GM20431 (cell line): ENCODE measurements around the gene PAOX.

Experiments used
- in situ Hi-C: fragments of 300-500 bp; cut with MseI, MboI; formaldehyde crosslinking; loops from one replicate; pipeline ENCODE4 v1.15.0; 2020; ENCODE audit warnings: low sequenced_read_pairs; ENCODE audit not compliant: unreplicated experiment

The PAOX gene

DNA sequence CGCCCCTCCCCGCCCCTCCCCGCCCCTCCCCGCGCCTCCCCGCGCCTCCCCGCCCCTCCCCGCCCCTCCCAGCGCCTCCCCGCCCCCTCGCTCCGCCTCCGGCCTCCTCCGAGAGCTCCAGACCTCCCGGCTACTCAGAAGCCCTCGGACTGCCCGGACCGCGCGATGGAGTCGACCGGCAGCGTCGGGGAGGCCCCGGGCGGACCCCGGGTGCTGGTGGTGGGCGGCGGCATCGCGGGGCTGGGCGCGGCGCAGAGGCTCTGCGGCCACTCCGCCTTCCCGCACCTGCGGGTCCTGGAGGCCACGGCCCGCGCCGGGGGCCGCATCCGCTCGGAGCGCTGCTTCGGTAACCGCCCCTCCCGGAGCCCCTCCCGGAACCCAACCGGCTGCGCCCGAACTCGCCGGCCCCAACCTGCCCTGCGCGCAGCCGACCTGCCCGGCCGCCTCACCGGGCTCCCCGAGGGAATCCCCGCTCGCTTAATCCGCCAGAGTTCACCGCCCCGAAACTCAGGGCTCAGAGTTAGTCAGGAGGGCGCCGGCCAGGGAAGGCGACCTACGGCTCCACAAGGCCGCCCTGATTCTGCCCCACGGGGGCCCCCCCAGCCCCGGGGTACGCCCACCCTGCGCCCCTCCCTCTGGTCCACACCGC lies at the start of gene PAOX:
PAOX (plus strand) TSS at position 111 of the 649 bp plus-strand sequence; CDS start at position 166, 55 bp downstream.
- in situ Hi-C loops: no loop called here

DNA sequence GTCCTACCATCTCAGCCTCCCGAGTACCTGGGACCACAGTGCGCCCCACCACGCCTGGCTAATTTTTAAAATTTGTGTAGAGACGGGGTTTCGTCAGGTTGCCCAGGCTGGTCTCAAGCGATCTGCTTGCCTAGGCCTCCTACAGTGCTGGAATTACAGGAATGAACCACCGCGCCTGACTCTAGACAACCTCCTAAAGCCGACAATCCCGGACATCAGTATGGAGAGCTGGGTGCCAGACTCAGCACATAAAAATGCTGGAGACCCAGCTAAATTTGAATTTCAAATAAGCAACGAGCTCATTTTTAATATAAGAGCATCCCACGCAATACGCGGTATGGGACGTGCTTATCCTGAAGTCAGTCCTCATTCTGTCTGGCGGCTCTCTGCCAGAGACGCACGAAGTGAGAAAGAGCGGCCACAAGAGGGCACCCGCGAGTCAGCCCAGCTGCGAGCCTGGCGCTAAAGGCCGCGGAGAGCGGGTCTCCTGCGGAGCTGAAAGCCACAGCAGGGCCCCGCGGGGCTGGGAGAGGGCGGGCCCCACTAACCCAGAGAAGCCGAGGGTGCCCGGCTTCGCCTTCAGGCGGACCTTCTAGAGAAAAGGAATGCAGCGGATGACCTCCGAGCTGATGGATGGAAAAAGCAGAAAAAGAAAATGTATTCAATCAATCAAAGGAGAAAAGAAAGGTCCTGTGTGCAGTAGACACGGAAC lies 49.4 kb upstream of the PAOX start:
- in situ Hi-C loops: no loop called here

DNA sequence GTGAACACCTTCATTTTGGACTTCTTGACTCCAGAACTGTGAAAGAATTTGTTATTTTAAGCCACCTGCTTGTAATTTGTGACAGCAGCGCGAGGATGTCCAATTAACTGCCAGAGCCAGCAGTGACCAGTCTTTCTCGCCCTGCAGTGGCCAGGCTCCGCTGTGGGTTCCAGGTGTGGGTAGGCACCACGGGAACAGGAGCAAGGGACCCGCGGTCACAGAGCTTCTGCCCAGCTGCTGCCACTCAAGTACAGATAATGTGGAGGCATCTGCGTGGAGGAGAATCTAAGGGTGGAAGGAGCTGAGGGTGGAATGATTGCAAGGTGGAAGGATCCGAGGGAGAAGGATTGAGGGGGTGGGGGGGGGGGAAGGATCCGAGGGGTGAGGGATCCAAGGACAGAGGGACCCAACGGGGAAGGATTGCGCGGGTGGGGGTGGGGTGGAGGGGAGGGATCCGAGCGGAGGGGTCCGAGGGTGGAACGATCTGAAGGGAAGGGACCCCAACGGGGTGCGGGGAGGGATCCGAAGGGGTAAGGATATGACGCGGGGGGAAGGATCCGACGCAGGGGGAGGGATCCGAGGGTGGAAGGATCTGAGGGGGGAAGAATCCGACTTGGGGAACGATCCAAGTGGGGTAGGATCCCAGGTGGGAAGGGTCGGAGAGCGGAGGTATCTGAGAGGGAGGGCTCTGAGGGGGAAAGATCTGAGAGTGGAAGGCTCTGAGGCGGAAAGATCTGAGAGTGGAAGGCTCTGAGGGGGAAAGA lies 45.9 kb upstream of the PAOX start:
- in situ Hi-C loops: no loop called here

DNA sequence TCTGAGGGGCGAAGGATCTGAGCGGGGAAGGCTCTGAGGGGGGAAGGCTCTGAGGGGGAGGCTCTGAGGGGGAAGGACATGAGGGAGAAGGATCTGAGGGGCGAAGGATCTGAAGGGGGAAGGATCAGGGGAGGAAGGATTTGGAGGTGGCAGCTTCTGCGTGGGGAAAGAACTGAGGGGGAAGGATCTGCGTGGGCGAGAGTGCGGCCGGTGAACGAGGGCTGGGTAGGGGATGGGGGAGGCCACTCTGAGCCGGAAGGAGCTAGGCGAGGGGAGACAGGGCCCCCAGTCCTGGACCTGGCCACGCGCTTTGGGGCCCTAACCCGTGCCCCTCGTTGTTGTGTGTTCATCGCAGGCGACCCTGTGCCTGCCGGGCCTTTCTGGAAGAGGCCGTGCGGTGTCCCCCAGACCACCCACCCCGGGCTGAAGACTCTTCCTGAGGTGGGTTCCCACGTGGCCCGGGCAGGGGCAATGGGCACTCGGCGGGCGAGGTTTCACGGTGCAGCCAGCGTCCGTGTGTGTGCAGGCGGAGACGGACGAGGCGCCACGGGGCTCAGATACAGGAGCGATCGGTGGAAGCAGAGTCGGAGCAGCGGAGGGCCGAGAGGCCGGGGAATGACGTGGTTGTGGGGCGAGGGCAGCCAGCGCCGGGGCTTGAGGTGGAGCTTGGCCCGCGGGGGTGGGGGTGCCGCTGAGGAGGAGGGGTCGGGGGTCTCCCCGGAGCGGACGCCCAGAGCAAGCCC lies 44.4 kb upstream of the PAOX start:
- in situ Hi-C loops: no loop called here

DNA sequence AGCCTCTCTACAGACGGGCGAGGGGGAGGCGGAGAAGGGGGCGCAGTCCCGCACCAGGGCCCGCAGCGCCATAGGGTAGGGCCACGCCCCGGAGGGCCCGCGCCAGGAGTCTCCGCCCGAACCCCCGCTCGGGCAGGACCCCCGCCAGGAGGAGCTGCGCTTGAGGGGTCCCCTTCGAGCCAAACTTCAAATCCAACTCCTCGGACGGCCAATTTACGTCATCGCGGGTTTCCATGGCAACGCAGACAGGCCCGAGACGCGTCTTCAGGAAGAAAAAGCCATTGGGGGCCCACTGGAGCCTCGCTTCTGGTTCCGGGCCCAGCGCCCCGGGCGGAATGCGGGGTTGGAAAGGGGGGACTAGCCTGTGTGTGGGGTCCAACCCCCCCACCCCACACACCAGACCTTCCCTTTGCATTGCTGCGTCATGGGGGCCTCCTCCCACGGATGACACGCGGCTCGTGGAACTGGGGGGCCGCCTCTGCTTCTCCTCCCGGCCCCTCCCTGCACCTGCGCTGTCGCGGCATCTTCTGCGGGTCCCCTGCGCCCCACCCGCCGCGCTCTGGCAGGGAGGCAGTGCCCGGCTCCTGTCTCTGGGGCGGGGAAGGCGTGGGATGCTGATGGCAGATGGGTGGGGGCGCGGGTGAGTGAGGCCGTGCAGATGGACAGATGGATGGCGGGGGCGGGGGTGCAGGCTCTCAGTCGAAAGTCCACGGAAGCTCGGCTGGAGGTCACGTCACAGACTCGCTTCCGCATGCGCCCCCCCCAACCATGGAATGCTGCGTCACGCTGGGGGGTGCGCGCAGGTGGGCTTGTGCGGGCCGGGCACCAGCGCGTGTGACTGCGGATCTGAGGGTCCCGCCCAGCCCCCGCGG lies 43.6 kb upstream of the PAOX start:
- in situ Hi-C loops: no loop called here

DNA sequence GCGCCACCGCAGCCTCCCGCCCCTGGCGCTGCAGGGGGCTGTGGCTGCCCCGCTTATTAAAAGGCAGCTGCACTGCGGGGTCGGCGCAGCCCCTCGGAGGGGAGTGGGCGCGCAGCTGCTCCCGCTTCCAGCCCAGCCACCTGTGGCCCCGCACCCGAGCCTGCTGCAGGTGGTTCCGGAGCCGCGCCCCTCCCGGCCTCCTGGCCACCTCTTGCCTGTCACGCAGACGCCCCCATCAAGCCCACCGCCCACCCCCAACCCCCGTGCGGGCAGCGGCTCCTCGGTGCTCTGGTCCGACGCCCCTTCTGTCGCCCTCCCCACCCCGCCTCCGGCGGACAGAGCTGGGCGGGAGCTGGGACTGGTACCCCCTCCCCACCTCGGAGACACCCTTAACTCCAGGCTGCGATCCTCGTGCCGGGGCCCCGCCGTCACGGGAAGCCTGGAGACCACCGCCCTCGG lies 42.9 kb upstream of the PAOX start:
- in situ Hi-C loops: no loop called here

DNA sequence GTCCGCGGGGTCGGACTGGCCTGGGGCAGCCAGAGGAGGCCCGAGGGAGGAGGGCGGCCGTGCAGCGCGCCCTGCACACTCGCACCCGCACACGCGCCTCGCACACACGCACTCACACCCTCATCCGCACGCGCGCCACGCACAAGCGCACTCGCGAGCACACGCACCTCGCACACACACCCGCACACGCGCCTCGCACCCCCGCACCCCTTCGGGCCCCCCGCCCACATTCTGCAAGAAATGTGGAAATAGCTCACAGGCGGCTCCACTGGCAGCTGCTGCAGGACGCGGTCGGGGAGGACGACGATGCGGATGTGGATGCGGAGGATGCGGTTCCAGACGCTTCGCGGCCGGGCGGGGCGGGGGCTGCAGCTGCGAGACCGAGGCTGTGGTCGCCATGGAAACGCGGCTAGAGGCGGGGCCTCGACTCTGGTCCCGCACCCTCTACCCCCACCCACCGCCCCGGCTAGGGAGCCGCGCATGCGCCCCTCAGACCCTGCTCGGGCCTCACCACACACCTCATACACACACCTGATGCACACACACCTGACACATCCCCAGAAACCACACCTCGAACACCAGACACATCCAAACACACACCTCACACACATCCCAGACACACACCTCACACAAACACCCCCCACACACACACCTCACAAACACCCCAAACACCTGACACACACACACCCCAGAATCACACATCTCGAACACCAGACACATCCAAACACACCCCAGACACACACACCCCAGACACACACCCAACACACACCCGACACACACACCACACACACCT lies 42.3 kb upstream of the PAOX start, which contains the start of gene CALY:
CALY (minus strand) TSS at position 320 of the 793 bp plus-strand sequence. CDS start 7,907 bp downstream, outside the sequence.
- in situ Hi-C loops: no loop called here

DNA sequence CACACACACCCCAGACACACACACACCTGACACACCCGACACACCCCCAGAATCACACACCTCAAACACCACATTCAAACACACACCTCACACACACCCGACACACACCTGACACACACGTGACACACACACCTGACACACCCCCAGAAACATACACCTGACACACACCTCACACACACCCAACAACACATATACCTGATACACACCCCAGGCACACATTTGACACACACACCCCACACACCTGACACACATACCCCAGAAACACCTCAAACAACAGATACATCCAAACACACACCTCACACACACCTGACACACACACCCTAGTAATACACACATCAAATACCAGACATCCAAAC lies 41.7 kb upstream of the PAOX start:
- in situ Hi-C loops: no loop called here

DNA sequence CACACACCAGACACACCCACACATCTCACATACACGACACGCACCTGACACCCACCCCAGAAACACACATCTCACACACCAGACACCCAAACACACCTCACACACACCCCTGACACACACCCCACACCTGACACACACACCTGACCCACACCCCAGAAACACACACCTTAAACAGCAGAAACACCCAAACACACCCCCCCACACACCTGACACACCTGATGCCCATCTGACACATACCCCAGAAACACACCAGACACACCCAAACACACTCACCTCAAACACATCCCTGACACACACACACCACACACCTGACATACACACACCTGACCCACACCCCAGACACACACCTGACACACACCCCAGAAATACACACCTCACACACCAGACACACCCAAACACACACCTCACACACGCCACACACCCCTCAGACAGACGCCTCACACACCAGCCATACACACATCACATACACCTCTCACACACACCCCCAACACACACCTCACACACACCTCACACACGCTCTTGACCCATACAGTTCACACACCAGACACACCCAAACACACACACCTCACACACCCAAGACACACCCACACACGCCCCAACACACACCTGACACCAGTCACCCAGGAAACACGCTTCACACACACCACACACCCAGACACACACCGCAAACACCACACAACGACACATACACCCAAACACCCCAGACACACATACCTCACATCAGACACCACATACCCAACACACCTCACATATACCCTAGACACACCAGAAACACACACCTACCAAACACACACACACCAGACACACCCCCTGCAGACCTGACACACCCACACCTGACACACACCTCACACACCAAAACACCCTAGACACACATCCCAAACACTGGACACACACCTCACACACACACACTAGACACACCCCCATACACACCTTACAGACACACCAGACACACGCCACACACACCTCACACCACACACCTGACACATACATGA lies 40.7 kb upstream of the PAOX start:
- in situ Hi-C loops: no loop called here

DNA sequence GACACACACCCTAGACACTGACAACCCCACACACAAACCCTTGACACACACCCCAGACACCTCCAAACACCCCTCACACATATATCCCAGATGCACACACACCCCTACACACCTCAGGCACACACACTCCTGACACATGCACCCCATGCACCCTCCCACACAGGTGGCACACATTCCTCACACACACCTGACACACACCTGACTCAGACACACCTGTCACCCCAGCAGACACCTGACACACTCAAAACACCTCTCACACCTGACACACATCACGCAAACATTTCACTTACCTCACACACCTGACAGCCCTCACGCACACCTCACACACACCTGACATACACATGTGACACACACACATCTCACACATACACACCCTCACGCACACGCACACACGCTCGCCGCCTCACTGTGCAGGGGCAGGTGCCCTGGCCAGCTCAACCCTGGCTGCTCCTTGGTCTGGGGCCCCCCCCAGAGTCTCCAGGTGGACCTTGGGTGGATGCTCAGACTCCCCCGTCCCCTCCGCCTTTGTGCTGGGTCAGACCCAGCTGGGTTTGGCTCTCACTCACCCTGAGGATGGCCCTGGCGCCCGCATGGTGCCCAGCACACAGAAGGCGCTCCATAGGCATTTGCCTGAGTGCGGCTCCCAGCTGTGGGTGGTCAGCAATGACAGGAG lies 39.2 kb upstream of the PAOX start:
- in situ Hi-C loops: no loop called here

DNA sequence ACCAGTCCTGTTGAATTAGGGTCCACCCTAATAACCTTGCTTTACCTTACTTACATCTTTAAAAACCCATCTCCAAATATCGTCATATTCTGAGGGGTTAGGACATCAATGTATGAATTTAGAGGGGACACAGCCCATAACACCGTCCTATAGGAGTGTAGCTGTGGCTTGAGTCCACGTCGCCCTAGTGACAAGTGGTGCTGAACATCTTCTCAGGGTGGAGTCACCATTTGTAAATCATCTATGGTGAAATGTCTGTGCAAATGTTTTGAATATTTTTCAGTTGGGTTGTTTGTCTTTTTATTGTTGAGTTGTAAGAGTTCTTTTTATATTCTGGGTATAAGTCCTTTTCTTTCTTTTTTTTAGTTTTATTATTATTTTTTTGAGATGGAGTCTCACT lies 37.1 kb upstream of the PAOX start:
- in situ Hi-C loops: no loop called here

DNA sequence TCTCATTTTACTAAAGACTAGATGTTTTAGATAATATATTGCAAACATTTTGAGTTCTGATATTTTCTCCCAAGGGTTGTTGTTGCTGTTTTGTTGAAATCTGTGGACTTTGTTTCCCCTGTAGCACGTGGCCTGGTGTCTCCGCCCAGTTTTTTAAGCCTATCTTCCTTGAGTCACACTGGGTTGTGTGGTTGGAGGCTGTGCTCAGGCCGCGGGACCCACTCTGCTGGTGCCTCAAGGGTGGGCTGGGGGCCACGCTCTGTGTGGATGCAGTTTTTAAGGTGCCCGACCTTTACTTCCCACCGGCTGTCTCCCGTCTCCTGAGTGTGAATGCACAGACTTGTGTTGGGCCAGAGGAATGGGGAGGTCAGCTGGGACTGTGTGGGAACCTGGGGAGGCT lies 36.1 kb upstream of the PAOX start:
- in situ Hi-C loops: no loop called here

DNA sequence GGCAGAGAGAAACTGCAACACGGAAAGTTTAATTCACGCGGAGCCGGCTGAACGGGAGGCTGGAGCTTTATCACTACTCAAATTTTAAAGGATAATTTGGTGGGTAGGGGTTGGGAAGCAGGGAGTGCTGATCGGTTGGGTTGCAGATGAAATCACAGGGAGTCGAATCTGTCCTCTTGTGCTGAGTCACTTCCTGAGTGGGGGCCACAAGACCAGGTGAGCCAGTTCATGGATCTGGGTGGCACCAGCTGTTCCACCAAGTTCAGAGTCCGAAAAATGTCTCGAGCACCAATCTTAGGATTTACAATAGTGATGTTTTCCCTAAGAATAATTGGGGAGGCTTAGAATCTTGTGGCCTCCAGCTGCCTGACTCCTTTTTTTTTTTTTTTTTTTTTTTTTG lies 35.5 kb upstream of the PAOX start:
- in situ Hi-C loops: no loop called here

DNA sequence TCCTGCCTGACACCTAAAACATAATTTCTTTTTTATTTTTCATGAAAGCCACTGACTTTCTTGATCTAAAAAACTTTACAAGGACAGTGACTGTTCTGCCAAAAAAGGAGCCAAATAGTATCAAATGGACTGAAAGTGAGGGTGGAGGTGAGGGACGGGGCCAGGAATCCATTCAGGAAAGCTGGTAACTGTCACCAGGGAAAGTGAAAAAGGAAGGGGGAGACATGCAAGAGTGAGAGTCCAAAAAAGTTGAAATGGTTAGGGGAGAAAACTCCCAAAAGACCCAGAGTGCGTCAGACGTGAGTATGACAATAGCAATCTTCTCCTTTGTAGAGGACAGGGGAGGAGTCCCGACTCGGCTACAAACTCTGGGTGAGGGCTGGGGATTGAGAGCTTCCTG lies 34.8 kb upstream of the PAOX start:
- in situ Hi-C loops: no loop called here

DNA sequence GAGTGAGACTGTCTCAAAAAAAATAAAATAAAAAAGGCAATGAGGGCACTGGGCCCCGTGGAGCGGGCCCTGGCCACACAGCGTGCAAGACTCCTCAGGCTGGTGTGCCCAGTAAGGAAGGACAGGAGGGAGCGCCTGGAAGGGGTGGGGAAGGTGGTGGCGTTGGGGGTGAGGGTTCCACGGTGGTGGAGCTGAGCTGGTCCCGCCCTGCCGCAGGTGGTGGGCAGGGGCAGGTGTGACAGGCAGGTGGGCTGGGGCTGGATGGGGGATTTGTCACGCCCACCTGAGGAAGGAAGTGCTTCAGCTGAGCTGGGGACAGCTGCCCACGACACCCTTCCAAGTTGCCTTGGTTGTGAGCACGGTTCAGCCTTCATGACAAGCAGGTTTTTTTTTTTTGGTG lies 32.6 kb upstream of the PAOX start:
- in situ Hi-C loops: no loop called here

DNA sequence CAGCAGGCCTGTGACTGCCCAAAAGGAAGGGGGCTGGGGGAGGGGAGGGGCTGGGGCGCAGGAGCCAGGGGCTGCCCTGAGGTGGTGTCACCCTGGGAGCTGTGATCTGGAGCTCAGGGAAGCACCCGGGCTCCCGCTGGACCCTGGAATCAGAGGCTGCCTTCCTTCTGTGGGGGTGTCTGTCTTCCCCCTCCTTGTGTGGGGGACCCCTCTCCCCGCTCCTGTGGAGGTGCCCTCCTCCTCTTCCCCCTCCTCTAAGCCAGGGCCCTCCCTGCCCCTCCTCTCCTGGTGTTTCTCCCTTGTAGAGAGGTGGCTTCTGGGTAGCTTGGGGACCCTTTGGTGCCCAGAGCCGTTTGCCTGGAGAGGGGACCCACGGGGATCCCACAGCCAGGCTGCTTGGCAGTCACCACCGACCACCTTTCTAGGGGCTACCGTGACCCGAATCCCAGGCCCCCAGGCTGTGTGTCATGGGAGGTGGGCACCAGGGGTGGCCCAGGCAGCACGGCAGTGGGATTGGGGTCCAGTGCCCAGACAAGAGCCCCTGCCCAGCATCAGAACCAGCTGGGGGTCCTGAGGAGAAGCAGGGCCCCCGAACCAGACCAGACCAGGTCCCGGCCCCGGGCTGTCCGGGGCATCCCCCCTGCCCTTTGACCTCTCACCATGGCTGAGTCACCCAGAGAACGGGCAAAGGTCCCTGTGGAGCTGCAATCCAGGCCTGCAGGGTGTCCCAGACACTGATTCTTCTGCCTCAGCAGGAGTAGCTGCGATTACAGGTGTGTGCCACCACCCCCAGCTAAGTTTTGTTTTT lies 31.1 kb upstream of the PAOX start:
- in situ Hi-C loops: no loop called here
